ENCODE results near the gene MEMO1. TPM values are rescaled to one million over a fixed set of nuclear protein-coding genes. Genes with fewer than 3 reads are reported as not detected.

Gene MEMO1
- total RNA-seq, 4 donors from 2014 or later, result 12.2 to 42.9 (median 17.5) TPM

GRCh38 chr2:31822587-31822986 lies 188.2 kb downstream of the MEMO1 start:
- peaks cover 0 to 56% (median 6%) of the 10 kb centered on the region in 4 donors for H3K9me3 ChIP-seq
- no peaks in the 10 kb centered on the region for H3K27me3 ChIP-seq
- H3K36me3 ChIP-seq, result no peaks in the 10 kb centered on the region
- H3K4me3 ChIP-seq, result no peak overlapping the region
- H3K4me1 ChIP-seq, result no peaks in the 10 kb centered on the region
- H3K27ac ChIP-seq, result no peak overlapping the region
- TF ChIP-seq CTCF (IDR thresholded peaks at IDR 0.05) (no peak), EP300 (IDR thresholded peaks at IDR 0.05) (no peak), POLR2A (IDR thresholded peaks at IDR 0.05) (no peak)
- DNase-seq (ENCODE audit: low spot score in 2 of 2), result no peak
- WGBS, 2 donors, result 96 to 100% methylated on average over 3 to 7 of the region's 7 CpGs

Other genes starting within 250 kb of the MEMO1 start
- 10 to 100 TPM; 31.6 to 59.2 (median 50.6) TPM for gene DPY30, start 28.8 kb upstream of the MEMO1 start, total RNA-seq
- gene SPAST, start 52.5 kb upstream of the MEMO1 start, total RNA-seq, result 10 to 100 TPM; 18.6 to 32.3 (median 25.2) TPM
- 10 to 100 TPM; 15.1 to 25.8 (median 19.2) TPM for gene SLC30A6, start 154.9 kb upstream of the MEMO1 start, total RNA-seq